Glomerular visceral epithelial cell (primary cell): ENCODE measurements around the gene SBDS.
"Not testable (repeated sequence)": the region's sequence is repeated elsewhere in the genome, so short reads cannot be mapped to it uniquely, and the experiment has no call there.

Experiments
- DNase-seq: peaks from one replicate; pipeline ENCODE4 v3.0.0-alpha.2; 2016; ENCODE audit errors: extremely low spot score

SBDS gene

DNA sequence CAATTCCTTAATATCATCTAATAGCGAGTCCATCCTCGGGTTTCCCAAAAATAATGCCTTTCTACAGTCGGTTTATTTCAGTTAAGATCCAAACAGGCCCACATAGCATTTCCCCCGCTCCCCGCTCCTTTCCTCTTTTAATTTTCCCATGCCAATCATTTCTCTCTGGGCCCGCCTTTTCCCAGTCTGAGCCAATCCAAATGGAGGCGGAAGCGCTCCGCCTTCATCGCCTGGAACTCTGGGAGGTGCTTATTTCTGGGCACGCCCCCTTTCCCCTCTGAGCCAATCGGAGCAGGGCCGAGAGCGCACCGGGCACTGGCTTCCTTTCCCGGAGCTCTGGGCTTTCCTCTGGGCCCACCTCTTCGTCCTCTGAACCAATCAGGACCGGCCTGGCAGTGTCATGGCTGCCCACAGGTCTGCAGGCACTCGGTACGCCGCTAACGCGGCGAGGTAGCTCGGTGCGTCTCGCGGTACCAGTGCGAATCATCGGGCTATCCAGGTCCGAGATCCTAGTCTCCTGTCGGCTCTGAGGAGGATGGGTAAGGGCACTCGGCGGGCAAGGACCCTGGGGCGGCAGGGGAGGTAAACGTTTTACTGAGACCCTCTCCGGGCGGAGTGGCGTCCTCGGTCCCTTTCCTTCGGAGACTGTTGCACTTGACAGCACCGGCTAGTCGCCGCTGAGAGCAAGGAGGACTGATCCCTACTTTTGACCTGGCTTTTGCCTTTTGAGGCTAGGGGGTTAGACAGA is 1.2 kb upstream of the SBDS start, which contains the start of gene TYW1:
TSS of gene TYW1 (plus strand) at position 390 of the 748 bp plus-strand sequence. CDS start at position 536, 146 bp downstream.
- DNase-seq, result peak; percentile 98

- peak; percentile 77 for DNase-seq
Observed at GRCh38 chr7:66994691-66995049, 716 bp downstream of the SBDS start.

DNA sequence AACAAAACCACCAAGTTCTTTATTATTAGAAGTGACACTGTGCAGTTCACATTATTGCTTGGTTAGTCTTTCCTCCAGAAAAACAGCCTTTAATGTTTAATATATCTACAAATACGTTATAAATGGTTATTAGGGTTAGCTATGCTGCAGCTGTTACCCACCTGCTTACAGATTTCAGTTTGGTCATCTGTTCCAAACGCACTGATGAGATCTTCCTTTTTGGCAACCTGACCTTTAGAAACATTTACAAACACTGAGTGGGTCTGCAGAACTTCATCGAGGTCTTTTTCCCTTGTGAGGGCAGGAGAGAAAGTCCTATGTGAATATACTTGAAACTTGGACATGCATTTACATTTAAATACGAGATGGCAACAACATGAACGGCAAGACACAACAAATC is 1.3 kb downstream of the SBDS start:
- DNase-seq, result not testable (repeated sequence)

DNA sequence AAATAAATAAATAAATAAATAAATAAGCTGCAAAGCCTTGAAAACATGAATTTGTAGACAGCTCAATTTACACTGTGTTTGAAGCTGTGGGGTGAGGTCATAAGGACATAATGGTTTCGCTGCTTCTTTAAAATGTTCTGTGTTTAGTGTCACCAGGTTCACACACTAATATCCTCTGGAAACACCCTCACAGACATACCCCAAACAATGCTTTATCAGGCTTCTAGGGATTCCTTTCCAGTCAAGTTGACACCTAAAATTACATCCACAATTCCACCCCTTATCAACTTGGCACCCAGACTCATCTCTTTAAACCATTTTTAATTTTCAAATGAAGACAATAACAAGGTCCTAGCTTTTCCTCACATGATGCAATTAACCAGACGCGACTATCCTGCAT is 5.8 kb downstream of the SBDS start:
- not testable (repeated sequence) for DNase-seq

- not testable (repeated sequence) for DNase-seq
Observed at GRCh38 chr7:66980336-66980735, 15.1 kb downstream of the SBDS start.

DNA sequence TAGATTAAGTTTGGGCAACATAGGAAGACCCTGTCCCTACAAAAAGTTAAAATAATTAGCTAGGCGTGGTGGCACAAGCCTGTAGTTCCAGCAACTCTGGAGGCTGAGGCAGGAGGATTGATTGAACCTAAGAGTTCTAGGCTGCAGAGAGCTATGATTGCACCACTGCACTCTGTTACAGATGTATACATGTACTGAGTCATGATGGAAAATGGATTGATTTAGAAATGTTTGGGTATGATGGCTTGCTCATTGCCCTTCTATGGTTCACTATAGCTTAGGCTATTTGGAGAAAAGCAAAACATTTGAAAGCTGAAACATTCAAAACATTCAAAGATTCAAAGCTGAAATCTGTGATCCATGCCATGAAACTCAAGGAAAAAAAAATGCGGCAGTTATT is 16.4 kb downstream of the SBDS start:
- DNase-seq, result not testable (repeated sequence)

- DNase-seq, result not testable (repeated sequence)
Observed at GRCh38 chr7:66978312-66978711, 17.1 kb downstream of the SBDS start.

- DNase-seq, result no peak
Observed at GRCh38 chr7:66974986-66975590, 20.3 kb downstream of the SBDS start.

DNA sequence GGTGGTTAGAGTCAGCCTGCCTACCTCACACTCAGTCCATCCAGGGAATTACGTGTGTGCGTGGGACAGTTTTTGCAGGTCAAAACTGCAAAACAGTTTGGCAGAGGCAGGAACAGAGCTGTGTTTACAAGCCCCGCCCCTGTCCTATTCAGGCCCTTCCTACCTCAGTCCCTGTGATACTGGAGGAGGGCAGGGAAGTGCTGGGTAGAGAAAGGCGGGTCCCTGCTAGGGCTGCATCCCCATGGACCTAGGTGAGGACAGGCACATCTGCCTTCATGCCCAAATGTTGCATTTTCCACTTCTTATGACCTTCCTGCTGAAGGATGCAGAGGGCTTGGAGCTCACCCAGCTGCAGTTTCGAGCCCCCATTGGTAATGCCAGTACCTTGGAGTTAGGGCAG is 25.1 kb downstream of the SBDS start:
- no peak for DNase-seq

DNA sequence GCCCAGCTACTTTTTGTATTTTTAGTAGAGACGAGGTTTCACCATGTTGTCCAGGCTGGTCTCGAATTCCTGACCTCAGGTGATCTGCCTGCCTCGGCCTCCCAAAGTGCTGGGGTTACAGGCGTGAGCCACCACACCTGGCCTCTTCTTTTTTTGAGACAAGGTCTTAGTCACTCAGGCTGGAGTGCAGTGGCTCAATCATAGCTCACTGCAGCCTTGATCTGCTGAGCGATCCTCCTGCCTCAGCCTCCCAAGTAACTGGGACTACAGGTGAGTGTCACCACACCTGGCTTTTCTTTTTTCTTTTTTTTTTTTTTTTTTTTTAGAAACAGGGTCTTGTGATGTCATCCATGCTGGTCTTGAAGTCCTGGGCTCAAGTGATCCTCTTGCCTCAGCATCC is 26.4 kb downstream of the SBDS start:
- DNase-seq, result not testable (repeated sequence)

- DNase-seq, result no peak
Observed at GRCh38 chr7:66967029-66967428, 28.4 kb downstream of the SBDS start.

GRCh38 chr7:66964411-66964810 is 31.0 kb downstream of the SBDS start:
- DNase-seq, result no peak

GRCh38 chr7:66961096-66961495 is 34.3 kb downstream of the SBDS start:
- DNase-seq, result no peak

DNA sequence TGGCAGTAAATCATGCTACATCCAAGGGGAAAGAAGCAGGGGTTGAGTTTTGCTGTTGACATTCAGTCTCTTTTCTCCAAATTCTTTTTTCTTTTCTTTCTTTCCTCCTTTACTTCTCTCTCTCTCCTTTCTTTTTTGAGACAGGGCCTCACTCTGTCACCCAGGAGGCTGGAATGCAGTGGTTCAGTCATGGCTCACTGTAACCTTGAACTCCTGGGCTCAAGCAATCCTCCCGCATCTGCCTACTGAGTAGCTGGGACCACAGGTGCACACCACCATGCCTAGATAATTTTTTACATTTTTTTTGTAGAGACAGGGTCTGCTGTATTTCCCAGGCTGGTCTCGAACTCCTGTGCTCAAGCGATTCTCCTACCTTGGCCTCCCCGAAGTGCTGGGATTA is 35.2 kb downstream of the SBDS start:
- no peak for DNase-seq

DNA sequence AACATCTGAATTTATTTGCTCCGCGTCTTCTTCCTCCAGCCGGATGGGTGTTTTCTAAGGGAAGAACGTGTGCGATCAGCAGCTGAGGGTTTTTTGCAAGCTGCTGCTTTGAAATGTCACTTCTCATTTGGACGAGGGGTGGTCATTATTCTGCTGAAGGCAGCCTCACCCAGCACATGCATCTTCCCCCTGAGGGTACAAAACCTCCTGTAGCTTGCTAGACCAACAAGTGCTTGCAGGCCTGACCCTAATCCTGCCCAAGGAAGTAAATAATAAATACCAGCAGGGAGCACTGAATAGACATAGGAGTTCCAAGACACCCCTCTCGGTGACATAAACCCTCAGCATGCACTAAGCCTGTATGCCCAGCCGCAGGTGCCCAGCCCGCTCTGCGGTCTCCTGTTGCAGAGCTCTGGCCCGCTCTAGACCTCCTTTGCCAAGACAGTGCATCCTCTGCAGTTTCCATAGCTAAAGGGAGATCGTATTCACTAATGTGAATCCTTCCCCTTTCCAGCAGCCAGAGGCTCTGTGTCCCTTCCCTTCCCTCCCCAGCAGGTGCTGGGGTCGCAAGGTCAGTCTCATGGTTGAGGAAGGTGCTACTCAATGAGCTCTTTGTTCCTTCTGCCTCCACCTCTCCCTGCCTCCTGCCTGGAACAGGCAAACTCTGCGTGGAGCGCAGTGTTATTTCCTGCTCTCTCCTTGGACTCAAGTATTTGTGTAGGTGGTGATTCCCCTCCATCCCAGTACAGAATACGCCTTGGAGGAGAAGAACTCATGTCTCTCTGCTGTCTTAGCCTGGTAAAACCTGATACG is 36.6 kb downstream of the SBDS start:
- DNase-seq, result no peak

GRCh38 chr7:66957595-66958290 is 37.6 kb downstream of the SBDS start:
- DNase-seq, result no peak

DNA sequence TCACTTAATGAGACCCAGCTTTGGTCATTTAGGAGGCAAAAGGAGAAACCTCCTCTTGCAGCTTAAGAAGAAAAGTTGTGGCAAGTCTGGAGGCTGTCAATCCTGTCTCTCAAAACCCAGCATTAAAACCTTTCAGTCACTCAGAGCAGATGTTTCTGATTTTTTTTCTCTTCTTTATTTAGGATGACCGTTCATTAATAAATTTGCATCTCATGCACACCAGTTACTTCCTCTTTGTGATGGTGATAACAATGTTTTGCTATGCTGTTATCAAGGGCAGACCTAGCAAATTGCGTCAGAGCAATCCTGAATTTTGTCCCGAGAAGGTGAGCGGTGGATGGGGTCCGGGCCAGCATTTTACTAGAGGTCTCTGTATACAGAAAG is 42.4 kb downstream of the SBDS start:
- DNase-seq, result no peak

DNA sequence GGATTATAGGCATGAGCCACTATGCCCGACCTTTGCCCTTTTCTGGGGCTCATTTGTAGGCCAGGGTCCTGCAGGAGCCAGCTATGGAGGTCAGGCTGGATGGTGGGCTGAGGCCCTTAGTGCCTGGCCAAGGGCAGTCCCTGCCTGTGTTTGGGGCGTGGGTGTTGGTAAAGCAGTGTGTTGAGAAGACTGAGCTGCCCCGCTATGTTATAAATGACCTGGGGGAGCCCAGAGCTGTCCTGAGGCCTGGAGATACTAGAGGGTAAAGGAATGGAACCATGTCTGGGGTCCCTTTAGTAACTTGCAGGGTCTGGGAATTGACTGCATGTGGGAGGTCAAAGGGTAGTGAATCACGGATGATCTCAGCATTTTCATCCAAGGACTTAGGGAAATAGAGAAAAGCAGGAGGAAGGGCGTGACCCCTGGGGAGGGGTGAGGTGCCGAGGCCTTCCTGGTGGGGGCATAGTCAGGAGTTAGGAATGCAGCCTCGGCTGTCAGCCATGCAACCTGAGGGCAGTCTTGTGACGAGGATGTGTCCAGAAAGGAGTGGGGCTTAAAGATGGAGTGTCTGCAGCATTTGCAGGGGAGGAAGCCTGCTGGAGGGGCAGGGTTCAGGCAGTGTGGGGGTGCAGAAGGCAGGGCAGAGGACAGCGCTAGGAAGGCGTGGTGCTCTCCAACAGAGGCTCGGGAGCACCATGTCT is 42.9 kb downstream of the SBDS start:
- peak; percentile 76 for DNase-seq

DNA sequence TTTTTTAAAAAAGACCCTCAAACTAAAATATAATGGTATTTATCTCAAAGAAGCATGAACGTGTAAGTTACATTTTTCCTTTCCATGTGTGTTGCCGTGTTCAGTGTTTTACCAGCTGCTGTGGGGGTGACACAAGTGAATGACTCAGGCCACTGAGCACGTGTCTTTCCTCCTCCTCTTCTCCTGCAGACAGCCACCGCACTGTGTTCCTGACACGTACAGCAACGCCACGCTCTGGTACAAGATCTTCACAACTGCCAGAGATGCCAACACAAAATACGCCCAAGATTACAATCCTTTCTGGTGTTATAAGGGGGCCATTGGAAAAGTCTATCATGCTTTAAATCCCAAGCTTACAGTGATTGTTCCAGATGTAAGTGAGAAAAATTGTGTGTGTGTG is 44.6 kb downstream of the SBDS start:
- DNase-seq, result no peak

DNA sequence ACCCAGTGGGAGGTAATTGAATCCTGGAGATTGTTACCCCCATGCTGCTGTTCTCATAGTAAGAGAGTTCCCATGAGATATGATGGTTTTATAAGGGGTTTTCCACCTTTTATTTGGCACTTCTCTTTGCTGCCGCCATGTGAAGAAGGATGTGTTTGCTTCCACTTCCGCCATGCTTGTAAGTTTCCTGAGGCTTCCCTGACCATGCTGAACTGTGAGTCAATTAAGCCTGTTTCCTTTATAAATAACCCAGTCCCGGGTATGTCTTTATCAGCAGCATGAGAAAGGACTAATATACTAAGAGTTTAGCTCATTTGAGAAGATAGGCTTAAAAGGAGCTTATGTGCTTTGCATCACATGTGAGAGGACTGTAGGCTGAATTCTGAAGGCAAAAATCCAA is 45.1 kb downstream of the SBDS start:
- no peak for DNase-seq

- no peak for DNase-seq
Observed at GRCh38 chr7:66948480-66949109, 46.8 kb downstream of the SBDS start.
